ENCODE measurements around the gene TRMT2B. TPM values are rescaled to one million over a fixed set of nuclear protein-coding genes. Genes with fewer than 3 reads are reported as not detected.

TRMT2B gene, protein sequence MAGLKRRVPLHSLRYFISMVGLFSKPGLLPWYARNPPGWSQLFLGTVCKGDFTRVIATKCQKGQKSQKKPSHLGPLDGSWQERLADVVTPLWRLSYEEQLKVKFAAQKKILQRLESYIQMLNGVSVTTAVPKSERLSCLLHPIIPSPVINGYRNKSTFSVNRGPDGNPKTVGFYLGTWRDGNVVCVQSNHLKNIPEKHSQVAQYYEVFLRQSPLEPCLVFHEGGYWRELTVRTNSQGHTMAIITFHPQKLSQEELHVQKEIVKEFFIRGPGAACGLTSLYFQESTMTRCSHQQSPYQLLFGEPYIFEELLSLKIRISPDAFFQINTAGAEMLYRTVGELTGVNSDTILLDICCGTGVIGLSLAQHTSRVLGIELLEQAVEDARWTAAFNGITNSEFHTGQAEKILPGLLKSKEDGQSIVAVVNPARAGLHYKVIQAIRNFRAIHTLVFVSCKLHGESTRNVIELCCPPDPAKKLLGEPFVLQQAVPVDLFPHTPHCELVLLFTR
- 11.4 TPM for polyA plus RNA-seq (2013, experiment 1 of 4)
- 14.3 TPM for polyA plus RNA-seq (2013, experiment 2 of 4)
- 9.6 TPM for polyA plus RNA-seq (2013, experiment 3 of 4)
- polyA plus RNA-seq (2013, experiment 4 of 4) = 10.2 TPM

DNA sequence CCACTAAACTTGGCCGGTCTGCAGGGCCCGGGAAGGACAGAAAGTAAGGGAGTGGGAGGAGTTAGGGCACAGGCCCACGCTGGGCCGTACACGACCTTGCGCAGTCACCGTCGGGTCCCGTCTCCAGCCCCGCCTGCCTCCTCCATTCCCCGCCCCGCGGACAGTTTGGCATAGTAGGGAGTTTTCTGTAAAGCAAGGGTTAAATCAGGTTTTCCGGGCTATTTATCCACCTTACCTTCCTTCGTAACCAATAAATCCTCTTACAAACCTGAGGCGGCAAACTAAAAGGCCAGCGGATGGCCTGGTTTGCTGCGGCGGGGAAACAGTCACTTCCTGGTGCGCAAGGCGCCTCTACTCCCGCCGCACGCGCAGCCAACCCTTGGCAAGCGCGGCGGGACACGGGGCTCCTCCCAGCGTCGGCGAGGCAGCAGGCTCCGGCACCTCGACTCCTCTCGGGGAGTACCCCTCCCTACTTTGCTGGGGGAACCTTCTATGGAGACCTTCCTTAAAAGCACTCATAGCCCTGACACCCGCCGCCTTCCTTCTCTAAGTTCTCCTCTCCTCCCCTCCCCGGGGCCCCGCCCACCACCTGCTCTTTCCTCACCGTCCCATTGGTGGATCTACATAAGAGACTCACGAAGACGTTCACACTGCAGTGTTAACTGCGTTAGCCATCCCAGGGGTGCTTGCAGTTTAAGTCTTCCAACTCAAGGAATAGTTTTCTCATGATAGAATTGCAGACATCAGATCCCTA lies at the start of gene TRMT2B:
Gene TRMT2B, minus strand, starts transcription at position 563 of the 754 bp plus-strand sequence. CDS start 9,822 bp downstream, outside the sequence.
- H3K9me3 ChIP-seq (ENCODE audit: control insufficient read depth, low read length) = no peaks in the 10 kb centered on the region
- no peaks in the 10 kb centered on the region for H3K36me3 ChIP-seq (ENCODE audit: control insufficient read depth, insufficient read depth, low read length)
- peak within 1 kb of the TSS; percentile 60 for H3K4me3 ChIP-seq (ENCODE audit: insufficient read depth, low read depth, low read length)
- H3K27me3 ChIP-seq (ENCODE audit: control insufficient read depth, insufficient read depth, low read length, poor library complexity, severe bottlenecking) = no peaks in the 10 kb centered on the region
- no peaks in the 10 kb centered on the region for H3K4me1 ChIP-seq (ENCODE audit: control insufficient read depth, insufficient read depth, low read length)
- H3K27ac ChIP-seq (ENCODE audit: insufficient read depth, low read depth, low read length, poor library complexity, severe bottlenecking) = no peak within 1 kb of the TSS
- 0% methylated on average over 43 of the region's 43 CpGs for WGBS, 2 experiments

DNA sequence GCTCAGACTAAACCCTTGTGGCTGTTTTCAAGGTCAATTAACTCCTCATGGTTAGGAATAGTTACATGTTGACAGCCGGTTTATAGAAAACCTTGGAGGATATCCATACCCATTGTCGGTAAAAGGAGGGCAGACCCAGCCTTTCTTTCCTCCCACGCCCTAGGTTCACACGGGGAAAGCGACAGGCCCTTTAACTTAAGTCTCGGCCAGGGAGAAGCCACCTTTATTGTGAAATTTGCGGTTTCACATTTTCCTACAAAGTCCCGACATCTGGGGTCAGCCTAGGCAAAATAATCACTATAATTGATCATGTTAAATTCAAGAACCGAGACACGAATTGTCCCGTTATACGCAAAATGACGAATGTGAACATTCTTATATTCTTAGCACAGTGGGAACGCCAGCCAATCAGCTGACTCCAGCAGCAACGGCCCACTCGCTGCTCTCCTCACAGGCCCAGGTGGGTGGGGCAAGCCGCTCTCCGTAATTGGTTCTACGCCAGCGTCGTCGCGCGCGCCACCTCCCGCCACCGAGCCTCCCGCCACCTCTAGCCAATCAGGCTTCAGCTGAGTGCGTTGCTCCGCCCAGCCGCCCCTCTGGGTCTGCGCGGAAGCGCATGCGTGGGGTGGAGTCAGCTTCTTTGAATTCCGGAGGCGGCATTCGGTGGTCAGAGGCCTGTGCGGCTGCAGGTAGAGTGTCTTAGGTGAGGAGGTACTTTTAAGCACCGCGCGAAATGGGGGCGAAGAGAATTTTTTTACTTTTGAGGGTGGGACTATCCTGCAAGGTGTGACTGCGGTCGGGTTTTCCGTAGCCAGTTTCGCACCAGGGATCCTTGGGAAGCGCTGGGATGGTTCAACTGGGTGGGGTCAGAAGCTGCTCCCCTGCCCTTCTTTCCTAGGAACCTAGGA lies 45.9 kb upstream of the TRMT2B start, which contains the start of gene CENPI:
Gene CENPI, plus strand, starts transcription at position 659 of the 908 bp plus-strand sequence. CDS start 2,867 bp downstream, outside the sequence.
- Histone ChIP-seq H3K4me3 (ENCODE audit: insufficient read depth, low read depth, low read length) (peak within 1 kb of the TSS; percentile 61), H3K27me3 (ENCODE audit: control insufficient read depth, insufficient read depth, low read length, poor library complexity, severe bottlenecking) (no peaks in the 10 kb centered on the region), H3K4me1 (ENCODE audit: control insufficient read depth, insufficient read depth, low read length) (no peaks in the 10 kb centered on the region), H3K9me3 (ENCODE audit: control insufficient read depth, low read length) (no peaks in the 10 kb centered on the region), H3K36me3 (ENCODE audit: control insufficient read depth, insufficient read depth, low read length) (no peaks in the 10 kb centered on the region), H3K27ac (ENCODE audit: insufficient read depth, low read depth, low read length, poor library complexity, severe bottlenecking) (no peak within 1 kb of the TSS)
- 0 to 1% methylated on average over 48 of the region's 48 CpGs for WGBS, 2 experiments

DNA sequence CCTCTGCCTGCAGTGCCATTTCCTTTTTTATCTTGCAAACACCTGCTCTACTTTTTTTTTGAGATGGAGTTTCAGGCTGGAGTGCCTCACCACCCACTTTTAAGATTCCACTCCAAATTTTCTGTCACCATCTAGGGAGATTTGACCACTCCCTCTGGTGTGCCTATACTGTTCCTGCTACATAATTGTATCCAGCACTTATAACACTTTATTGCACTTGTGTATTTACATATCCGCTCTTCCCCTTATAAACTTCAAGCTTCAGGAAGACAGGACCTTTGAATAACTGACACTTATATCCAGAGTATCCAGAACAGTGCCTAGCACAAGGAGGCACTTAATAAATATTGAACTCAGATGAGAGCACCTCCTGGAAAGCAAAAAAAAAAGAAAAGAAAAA lies 39.9 kb upstream of the TRMT2B start:
- Histone ChIP-seq H3K27me3 (ENCODE audit: control insufficient read depth, insufficient read depth, low read length, poor library complexity, severe bottlenecking) (no peaks in the 10 kb centered on the region), H3K4me3 (ENCODE audit: insufficient read depth, low read depth, low read length) (no peak overlapping the region), H3K9me3 (ENCODE audit: control insufficient read depth, low read length) (no peaks in the 10 kb centered on the region), H3K27ac (ENCODE audit: insufficient read depth, low read depth, low read length, poor library complexity, severe bottlenecking) (no peak overlapping the region), H3K4me1 (ENCODE audit: control insufficient read depth, insufficient read depth, low read length) (no peaks in the 10 kb centered on the region), H3K36me3 (ENCODE audit: control insufficient read depth, insufficient read depth, low read length) (no peaks in the 10 kb centered on the region)
- WGBS, 2 experiments = 94 to 100% methylated on average over 1 of the region's 1 CpG

DNA sequence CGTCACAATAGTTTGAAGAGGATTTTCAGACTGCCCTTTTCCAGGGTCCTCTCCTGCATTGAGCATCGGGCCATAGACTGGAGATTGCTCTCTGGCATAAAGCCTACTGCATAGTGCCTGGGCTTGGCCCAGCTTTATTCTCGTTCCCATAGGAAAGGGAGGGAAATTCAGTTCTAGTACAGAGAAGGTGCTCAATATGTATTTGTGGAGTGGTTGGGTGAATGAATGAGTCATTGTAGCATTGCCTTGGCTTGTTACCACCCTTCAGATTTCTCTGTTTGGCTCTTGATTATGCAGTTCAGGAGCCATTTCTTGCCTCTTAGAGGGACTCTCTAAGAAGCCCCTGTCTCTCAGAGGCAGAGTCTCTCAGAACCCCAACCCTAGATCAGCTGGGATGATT lies 29.3 kb upstream of the TRMT2B start:
- 78 to 90% methylated on average over 3 of the region's 3 CpGs for WGBS, 2 experiments
- Histone ChIP-seq H3K36me3 (ENCODE audit: control insufficient read depth, insufficient read depth, low read length) (no peaks in the 10 kb centered on the region), H3K4me1 (ENCODE audit: control insufficient read depth, insufficient read depth, low read length) (peaks cover 10% of the 10 kb centered on the region), H3K27me3 (ENCODE audit: control insufficient read depth, insufficient read depth, low read length, poor library complexity, severe bottlenecking) (no peaks in the 10 kb centered on the region), H3K27ac (ENCODE audit: insufficient read depth, low read depth, low read length, poor library complexity, severe bottlenecking) (no peak overlapping the region), H3K9me3 (ENCODE audit: control insufficient read depth, low read length) (no peaks in the 10 kb centered on the region), H3K4me3 (ENCODE audit: insufficient read depth, low read depth, low read length) (no peak overlapping the region)

DNA sequence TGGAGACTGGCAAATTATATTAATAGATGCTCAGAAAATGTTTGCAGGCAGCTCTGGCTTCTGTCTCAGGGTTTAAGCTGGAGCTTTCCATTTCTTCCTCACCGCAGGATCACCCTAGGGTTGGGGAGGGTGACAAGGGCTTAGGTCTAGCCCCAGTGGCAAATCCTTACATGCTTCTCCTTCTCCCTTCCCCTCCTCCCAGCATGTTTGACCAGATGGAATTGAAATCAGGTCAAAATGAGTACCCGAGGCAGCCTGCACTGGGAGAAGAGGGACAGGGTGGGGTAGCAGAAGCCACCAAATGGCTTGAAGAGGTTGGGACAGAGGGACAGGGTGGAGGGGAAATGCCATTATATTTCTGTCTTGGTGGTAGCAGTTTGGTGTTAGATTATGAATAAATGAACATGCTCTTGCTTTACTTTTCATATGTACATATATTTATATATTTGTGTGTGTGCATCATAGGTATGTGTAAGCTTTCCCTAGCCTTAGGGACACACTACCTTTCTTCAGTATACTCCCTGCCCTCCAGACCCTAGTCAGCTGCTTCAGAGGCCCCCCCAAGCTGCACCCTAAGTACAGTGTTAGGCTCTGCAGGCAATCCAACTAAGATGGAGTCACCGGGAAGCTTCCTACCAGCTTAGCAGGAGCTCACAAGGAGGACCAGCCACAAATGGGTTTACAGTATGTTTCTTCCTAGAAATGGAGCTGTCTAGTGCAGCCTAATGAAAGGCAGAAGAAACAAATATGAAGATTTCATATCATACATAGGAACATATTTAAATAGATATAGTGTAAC lies 28.6 kb upstream of the TRMT2B start:
- Histone ChIP-seq H3K9me3 (ENCODE audit: control insufficient read depth, low read length) (no peaks in the 10 kb centered on the region), H3K36me3 (ENCODE audit: control insufficient read depth, insufficient read depth, low read length) (no peaks in the 10 kb centered on the region), H3K4me3 (ENCODE audit: insufficient read depth, low read depth, low read length) (peak overlapping the region; percentile 13), H3K27ac (ENCODE audit: insufficient read depth, low read depth, low read length, poor library complexity, severe bottlenecking) (no peak overlapping the region), H3K27me3 (ENCODE audit: control insufficient read depth, insufficient read depth, low read length, poor library complexity, severe bottlenecking) (no peaks in the 10 kb centered on the region), H3K4me1 (ENCODE audit: control insufficient read depth, insufficient read depth, low read length) (peaks cover 10% of the 10 kb centered on the region)
- WGBS, 2 experiments = 39 to 61% methylated on average over 2 to 3 of the region's 3 CpGs

DNA sequence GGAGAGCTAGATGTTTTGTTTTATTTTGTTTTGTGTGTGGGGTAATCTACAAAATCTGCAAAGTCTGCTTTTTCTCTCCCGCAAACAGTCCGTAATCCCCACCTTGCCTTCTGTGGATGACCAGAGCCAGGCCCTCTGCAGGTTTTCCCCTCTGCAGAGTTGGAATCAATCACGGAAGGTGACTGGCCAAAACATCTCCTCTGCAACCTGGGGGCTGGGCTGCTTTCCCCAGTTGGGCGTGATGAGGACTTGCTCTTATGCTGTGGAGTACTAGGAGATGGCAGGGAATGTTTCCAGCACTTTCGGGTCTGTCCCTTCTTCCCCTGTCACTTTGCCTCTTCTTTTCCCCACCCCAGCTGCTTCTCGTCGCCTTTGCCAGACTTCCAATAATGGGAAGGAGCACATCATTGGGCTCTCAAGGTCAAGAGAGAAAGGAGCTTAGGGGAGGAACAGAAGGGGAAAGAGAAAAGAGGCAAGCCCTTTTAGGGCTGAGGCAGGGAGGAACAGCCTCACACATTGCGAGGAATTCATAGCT lies 27.9 kb upstream of the TRMT2B start:
- H3K27ac ChIP-seq (ENCODE audit: insufficient read depth, low read depth, low read length, poor library complexity, severe bottlenecking) = no peak overlapping the region

DNA sequence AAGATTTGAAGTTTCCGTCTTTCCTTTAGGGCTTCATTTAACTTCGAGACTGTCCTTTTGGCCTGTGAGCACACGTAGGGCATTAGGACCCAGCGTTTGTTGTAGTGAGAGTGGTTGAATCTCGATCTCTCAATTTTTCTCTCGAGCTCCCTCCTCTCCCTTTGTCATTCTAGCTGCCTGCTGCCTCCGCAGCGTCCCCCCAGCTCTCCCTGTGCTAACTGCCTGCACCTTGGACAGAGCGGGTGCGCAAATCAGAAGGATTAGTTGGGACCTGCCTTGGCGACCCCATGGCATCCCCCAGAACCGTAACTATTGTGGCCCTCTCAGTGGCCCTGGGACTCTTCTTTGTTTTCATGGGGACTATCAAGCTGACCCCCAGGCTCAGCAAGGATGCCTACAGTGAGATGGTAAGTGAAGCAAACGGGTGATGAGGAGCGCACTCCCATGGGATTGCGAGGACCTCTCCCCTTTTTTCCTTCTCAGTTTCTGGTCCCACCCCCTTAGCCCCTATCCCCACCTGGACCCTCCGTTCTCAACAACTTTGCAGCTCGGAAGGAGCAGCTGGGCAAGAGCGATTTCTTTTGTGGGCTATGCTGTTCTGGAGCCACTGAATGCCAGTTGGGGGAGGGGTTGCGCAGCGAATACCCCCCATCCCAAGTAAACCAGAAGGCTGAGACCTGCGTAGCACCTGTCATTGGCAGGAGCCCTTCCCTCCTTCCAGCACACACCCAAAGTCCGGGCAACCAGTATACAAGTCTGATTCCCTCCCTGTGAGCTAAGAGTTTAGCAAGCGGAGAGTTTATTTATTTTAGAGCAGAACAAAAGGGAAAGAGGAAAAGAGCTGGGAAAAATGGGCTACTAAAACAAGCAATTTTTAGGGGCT lies 27.0 kb upstream of the TRMT2B start, which contains the start of gene TMEM35A:
Gene TMEM35A, plus strand, starts transcription at position 164 of the 883 bp plus-strand sequence. Its CDS starts 124 bp downstream, at position 288.
- WGBS, 2 experiments = 1% methylated on average over 20 to 22 of the region's 23 CpGs
- Histone ChIP-seq H3K36me3 (ENCODE audit: control insufficient read depth, insufficient read depth, low read length) (no peaks in the 10 kb centered on the region), H3K27ac (ENCODE audit: insufficient read depth, low read depth, low read length, poor library complexity, severe bottlenecking) (no peak within 1 kb of the TSS), H3K4me3 (ENCODE audit: insufficient read depth, low read depth, low read length) (peak within 1 kb of the TSS; percentile 52), H3K4me1 (ENCODE audit: control insufficient read depth, insufficient read depth, low read length) (peaks cover 10% of the 10 kb centered on the region), H3K27me3 (ENCODE audit: control insufficient read depth, insufficient read depth, low read length, poor library complexity, severe bottlenecking) (no peaks in the 10 kb centered on the region), H3K9me3 (ENCODE audit: control insufficient read depth, low read length) (no peaks in the 10 kb centered on the region)

More for the DNA sequence above, 27.9 kb upstream of the TRMT2B start:
- WGBS, 2 experiments = 16 to 23% methylated on average over 7 to 8 of the region's 8 CpGs
- no peaks in the 10 kb centered on the region for H3K9me3 ChIP-seq (ENCODE audit: control insufficient read depth, low read length)
- H3K36me3 ChIP-seq (ENCODE audit: control insufficient read depth, insufficient read depth, low read length) = no peaks in the 10 kb centered on the region
- H3K27me3 ChIP-seq (ENCODE audit: control insufficient read depth, insufficient read depth, low read length, poor library complexity, severe bottlenecking) = no peaks in the 10 kb centered on the region
- peak overlapping the region; percentile 52 for H3K4me3 ChIP-seq (ENCODE audit: insufficient read depth, low read depth, low read length)
- peaks cover 10% of the 10 kb centered on the region for H3K4me1 ChIP-seq (ENCODE audit: control insufficient read depth, insufficient read depth, low read length)

DNA sequence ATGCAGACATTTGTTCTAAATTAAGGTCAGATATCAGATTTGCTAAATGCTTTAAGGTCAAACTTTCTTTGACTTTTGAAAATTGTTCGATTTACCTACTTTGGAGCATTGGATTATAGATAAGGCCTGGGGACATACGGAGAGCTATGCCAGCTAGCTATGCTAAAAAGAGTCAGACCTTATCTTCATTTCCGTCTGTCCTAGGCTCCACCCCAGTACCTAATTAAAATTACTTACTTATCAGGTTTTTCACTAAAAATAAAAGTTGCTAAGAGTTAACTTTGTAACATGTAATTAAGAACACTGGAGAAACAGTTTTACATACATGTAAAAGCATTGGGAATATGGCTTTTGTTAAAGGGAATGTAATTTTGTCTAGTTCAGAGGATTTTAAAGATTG lies 19.7 kb upstream of the TRMT2B start:
- Histone ChIP-seq H3K4me3 (ENCODE audit: insufficient read depth, low read depth, low read length) (no peak overlapping the region), H3K9me3 (ENCODE audit: control insufficient read depth, low read length) (no peaks in the 10 kb centered on the region), H3K27ac (ENCODE audit: insufficient read depth, low read depth, low read length, poor library complexity, severe bottlenecking) (no peak overlapping the region), H3K27me3 (ENCODE audit: control insufficient read depth, insufficient read depth, low read length, poor library complexity, severe bottlenecking) (no peaks in the 10 kb centered on the region), H3K4me1 (ENCODE audit: control insufficient read depth, insufficient read depth, low read length) (no peaks in the 10 kb centered on the region), H3K36me3 (ENCODE audit: control insufficient read depth, insufficient read depth, low read length) (no peaks in the 10 kb centered on the region)
- 86 to 98% methylated on average over 2 of the region's 3 CpGs for WGBS, 2 experiments
